Fibroblast of mammary gland (primary cell): ENCODE data around the gene PRR20G.

Experiments used
- DNase-seq: peaks from one replicate; pipeline ENCODE4 v3.0.0-alpha.2; 2010; ENCODE audit warnings: low read depth
- H3K4me3 ChIP-seq: 2 replicates; pipeline ENCODE4 v1.5.1; 2011; ENCODE audit warnings: low read depth, mild to moderate bottlenecking, low read length, moderate library complexity; ENCODE audit not compliant: control insufficient read depth
- CTCF ChIP-seq: conservative IDR thresholded peaks from 2 replicates; pipeline ENCODE4 v1.5.1; 2011; ENCODE audit warnings: low read depth, low read length, inconsistent platforms; ENCODE audit not compliant: control insufficient read depth, insufficient read depth

PRR20G gene

GRCh38 chr3:127256733-127257271 lies 31.0 kb downstream of the PRR20G start:
- no peak for DNase-seq
- no peak overlapping the region for H3K4me3 ChIP-seq
- TF ChIP-seq CTCF: no peak

GRCh38 chr3:127256138-127256537 lies 31.7 kb downstream of the PRR20G start:
- H3K4me3 ChIP-seq: no peak overlapping the region
- no peak for TF ChIP-seq CTCF
- DNase-seq: no peak

GRCh38 chr3:127255516-127255915 lies 32.3 kb downstream of the PRR20G start:
- TF ChIP-seq CTCF: no peak
- no peak overlapping the region for H3K4me3 ChIP-seq
- DNase-seq: no peak

GRCh38 chr3:127254730-127255129 lies 33.1 kb downstream of the PRR20G start:
- no peak overlapping the region for H3K4me3 ChIP-seq
- no peak for DNase-seq
- TF ChIP-seq CTCF: no peak

GRCh38 chr3:127254033-127254644 lies 33.7 kb downstream of the PRR20G start:
- DNase-seq: no peak
- TF ChIP-seq CTCF: no peak
- H3K4me3 ChIP-seq: no peak overlapping the region

GRCh38 chr3:127253491-127253890 lies 34.4 kb downstream of the PRR20G start:
- no peak overlapping the region for H3K4me3 ChIP-seq
- DNase-seq: no peak
- TF ChIP-seq CTCF: no peak
